Activated T-cell treated with anti-CD3 and anti-CD28 coated beads, Interleukin-2, amount 50 U/mL, for 48 hours (primary cell): ENCODE data around the gene KCNQ1.
A peak's percentile ranks its signal among the peaks of the same experiment; 100 is the strongest.

Source experiments
- DNase-seq, 2 experiments: peaks; one replicate each; pipeline ENCODE4 v3.0.0-alpha.2; 2020

The KCNQ1 gene

GRCh38 chr11:2883979-2884815 lies 439.4 kb downstream of the KCNQ1 start:
- DNase-seq: peak in 1 of 2 experiments; percentile 31

- DNase-seq: peak in 1 of 2 experiments; percentile 58
Measured at GRCh38 chr11:2885017-2885677, 440.3 kb downstream of the KCNQ1 start.

GRCh38 chr11:2885678-2886081 lies 440.9 kb downstream of the KCNQ1 start, which contains the start of gene CDKN1C:
Gene CDKN1C, minus strand, starts transcription at chr11:2885775. Its CDS starts 319 bp downstream, at chr11:2885456.
- DNase-seq: peak; percentile 81 to 84

GRCh38 chr11:2886191-2886894 lies 441.5 kb downstream of the KCNQ1 start:
- peak; percentile 42 to 44 for DNase-seq

DNA sequence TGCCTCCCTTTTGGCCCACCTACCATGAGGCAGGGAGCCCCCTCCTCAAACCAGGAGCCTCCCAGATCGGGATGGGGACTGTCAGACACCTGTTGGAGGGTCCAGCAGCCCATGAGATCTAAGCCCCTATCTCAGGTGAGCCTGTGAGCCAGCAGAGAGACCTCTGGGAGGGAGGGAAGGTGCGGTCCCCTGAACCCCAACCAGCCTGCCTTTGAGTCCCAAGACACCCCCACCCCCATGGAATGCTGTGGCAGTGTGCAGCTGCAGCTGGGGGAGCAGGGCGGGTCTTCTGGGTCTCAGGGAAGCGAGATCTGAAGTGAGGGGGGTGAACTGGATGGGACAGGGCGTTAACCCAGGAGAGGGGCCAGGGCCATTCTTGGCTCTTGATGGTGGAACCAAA lies 442.1 kb downstream of the KCNQ1 start:
- peak in 1 of 2 experiments; percentile 27 for DNase-seq

- DNase-seq: peak in 1 of 2 experiments; percentile 19
Measured at GRCh38 chr11:2887515-2888195, 442.8 kb downstream of the KCNQ1 start.

- DNase-seq: peak; percentile 93
Measured at GRCh38 chr11:2888266-2888968, 443.6 kb downstream of the KCNQ1 start.

GRCh38 chr11:2889362-2890273 lies 444.8 kb downstream of the KCNQ1 start:
- DNase-seq: peak in 1 of 2 experiments; percentile 18

- DNase-seq: peak in 1 of 2 experiments; percentile 20
Measured at GRCh38 chr11:2890466-2891294, 445.9 kb downstream of the KCNQ1 start.

GRCh38 chr11:2891326-2892214 lies 446.8 kb downstream of the KCNQ1 start:
- peak in 1 of 2 experiments; percentile 33 for DNase-seq

GRCh38 chr11:2892215-2892966 lies 447.6 kb downstream of the KCNQ1 start:
- DNase-seq: peak; percentile 80 to 85

- peak in 1 of 2 experiments; percentile 74 for DNase-seq
Measured at GRCh38 chr11:2892967-2893528, 448.2 kb downstream of the KCNQ1 start.

DNA sequence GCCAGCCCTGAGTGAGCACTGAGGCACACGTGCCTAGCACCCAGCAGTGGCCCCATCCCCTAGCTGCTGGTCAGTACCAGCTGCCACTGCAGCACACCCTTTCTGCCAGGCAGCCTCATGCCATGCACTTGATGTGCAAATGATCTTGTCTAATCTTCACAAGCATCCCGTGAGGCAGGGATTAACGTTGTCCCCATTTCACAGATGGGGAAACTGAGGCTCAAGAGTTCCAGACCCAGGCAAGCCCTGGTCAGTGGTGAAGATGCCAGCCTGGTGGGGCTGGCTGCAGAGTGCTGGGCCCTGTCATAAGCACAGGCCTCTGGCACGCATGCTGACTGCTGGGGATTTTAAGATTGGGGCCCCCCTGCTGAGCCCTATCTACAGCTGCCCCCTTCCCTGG lies 449.1 kb downstream of the KCNQ1 start:
- DNase-seq: no peak

DNA sequence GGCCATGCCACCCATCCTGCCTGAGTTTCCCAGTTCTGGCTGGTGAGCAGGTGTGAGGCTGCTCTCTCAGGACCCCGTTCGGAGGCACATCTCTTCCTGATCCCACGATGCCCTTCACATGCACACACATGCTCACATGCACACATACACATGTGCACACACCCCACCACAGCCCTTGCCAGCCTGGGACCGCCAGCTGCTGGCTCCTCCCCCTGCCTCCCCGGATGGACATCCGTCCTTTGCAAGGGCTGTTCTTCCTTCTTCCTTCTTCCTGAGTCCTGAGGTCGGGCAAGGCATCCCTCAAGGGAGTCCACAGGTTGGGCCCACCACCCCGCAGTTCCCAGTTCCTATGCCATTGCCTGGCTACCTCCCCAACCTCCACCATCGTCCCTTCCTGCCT lies 451.2 kb downstream of the KCNQ1 start:
- DNase-seq: no peak

DNA sequence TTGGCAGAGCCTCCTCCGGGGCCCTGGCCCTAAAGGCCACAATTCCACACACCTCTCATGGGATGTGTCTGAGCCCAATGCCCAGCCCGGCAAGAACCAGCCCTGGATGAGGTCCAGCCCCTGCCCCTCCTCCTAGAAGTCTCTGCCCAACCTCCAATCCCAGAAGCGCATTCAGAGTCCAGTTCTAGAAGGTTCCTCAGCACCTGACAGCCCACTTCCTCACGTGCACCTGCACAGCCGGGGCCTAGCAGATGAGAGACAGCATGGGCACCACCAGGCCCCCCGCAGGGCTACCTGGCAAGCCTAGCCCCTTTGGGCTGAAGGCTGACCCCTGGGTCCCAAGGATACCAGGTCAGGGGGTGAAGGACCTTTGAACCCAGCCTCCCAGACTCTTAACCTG lies 452.2 kb downstream of the KCNQ1 start:
- DNase-seq: no peak

GRCh38 chr11:2898366-2899079 lies 453.7 kb downstream of the KCNQ1 start:
- DNase-seq: peak; percentile 67 to 70
